SU-DHL-6 (cell line): ENCODE results near the gene NAT8.
"Not testable (repeated sequence)": the region's sequence is repeated elsewhere in the genome, so short reads cannot be mapped to it uniquely, and the experiment has no call there.

Source experiments
- H2AFZ ChIP-seq: fragments of 200-600 bp; sonication (generic); 2 replicates; pipeline ENCODE4 v1.6.1; 2014; ENCODE audit warnings: low read depth, mild to moderate bottlenecking, moderate library complexity, mixed read lengths, antibody characterized with exemption, low read length; ENCODE audit not compliant: severe bottlenecking
- H3F3A ChIP-seq: fragments of 200-600 bp; shearing (Covaris generic); 2 replicates; pipeline ENCODE4 v1.6.0; 2016; ENCODE audit warnings: antibody characterized with exemption, mild to moderate bottlenecking; ENCODE audit not compliant: insufficient read depth
- H3K27ac ChIP-seq: fragments of 200-600 bp; sonication (generic); 2 replicates; pipeline ENCODE4 v1.5.1; 2016; ENCODE audit warnings: low read depth, mild to moderate bottlenecking, low read length, moderate library complexity, mixed read lengths
- H3K27me3 ChIP-seq: fragments of 200-600 bp; sonication (generic), shearing (Covaris generic); 2 replicates; pipeline ENCODE4 v1.6.0; 2014; ENCODE audit warnings: mild to moderate bottlenecking, low read length
- H3K36me3 ChIP-seq: fragments of 200-600 bp; sonication (generic); 2 replicates; pipeline ENCODE4 v1.6.1; 2014; ENCODE audit warnings: mild to moderate bottlenecking, low read length, mixed read lengths
- H3K4me2 ChIP-seq: fragments of 300-600, 200-600 bp; shearing (Covaris generic), sonication (generic); 2 replicates; pipeline ENCODE4 v1.6.0; 2014; ENCODE audit warnings: low read length, low read depth, mild to moderate bottlenecking; ENCODE audit not compliant: poor library complexity, severe bottlenecking
- H3K4me3 ChIP-seq: fragments of 200-600 bp; sonication (generic); 2 replicates; pipeline ENCODE4 v1.5.1; 2014; ENCODE audit warnings: antibody characterized with exemption, low read length, mild to moderate bottlenecking, mixed read lengths; ENCODE audit not compliant: insufficient read depth, poor library complexity, severe bottlenecking
- H3K79me2 ChIP-seq: fragments of 200-600 bp; sonication (generic); 2 replicates; pipeline ENCODE4 v1.6.1; 2014; ENCODE audit warnings: mild to moderate bottlenecking, low read length, moderate library complexity; ENCODE audit not compliant: insufficient read depth
- H3K9ac ChIP-seq: fragments of 200-600 bp; sonication (generic); 2 replicates; pipeline ENCODE4 v1.7.0; 2014; ENCODE audit warnings: mild to moderate bottlenecking, low read length
- H3K9me2 ChIP-seq: fragments of 200-600 bp; sonication (generic); replicated peaks from 2 replicates; pipeline ENCODE4 v1.6.1; 2014; ENCODE audit warnings: low read length; ENCODE audit not compliant: insufficient read depth
- H3K9me3 ChIP-seq: fragments of 200-600 bp; sonication (generic); 2 replicates; pipeline ENCODE4 v1.6.1; 2014; ENCODE audit warnings: low read length, mixed read lengths; ENCODE audit not compliant: insufficient read depth
- H4K20me1 ChIP-seq: fragments of 200-600 bp; sonication (generic); 2 replicates; pipeline ENCODE4 v1.6.1; 2014; ENCODE audit warnings: low read depth, mild to moderate bottlenecking, antibody characterized with exemption, low read length, moderate library complexity, mixed read lengths
- CTCF ChIP-seq: fragments of 200-600 bp; sonication (generic); IDR thresholded peaks from one replicate; pipeline ENCODE4 v1.5.1; 2017; ENCODE audit warnings: antibody characterized with exemption, mild to moderate bottlenecking, low read length, moderate library complexity; ENCODE audit not compliant: insufficient read depth, poor library complexity, severe bottlenecking
- EZH2phosphoT487 ChIP-seq: fragments of 200-600 bp; sonication (generic), shearing (Covaris generic); conservative IDR thresholded peaks from 2 replicates; pipeline ENCODE4 v1.6.1; 2018; ENCODE audit warnings: mild to moderate bottlenecking, antibody characterized with exemption, low read length, moderate library complexity, mixed read lengths

The NAT8 gene

GRCh38 chr2:73638429-73638828 lies 3.8 kb downstream of the NAT8 start:
- H4K20me1 ChIP-seq = no peaks in the 10 kb centered on the region
- H3K9me2 ChIP-seq = no peaks in the 10 kb centered on the region
- no peak overlapping the region for H3K4me3 ChIP-seq
- H3F3A ChIP-seq = no peaks in the 10 kb centered on the region
- no peak overlapping the region for H3K9ac ChIP-seq
- H3K27me3 ChIP-seq = no peaks in the 10 kb centered on the region
- TF ChIP-seq CTCF = no peak
- no peak for TF ChIP-seq EZH2phosphoT487
- H3K27ac ChIP-seq = no peak overlapping the region
- no peak overlapping the region for H2AFZ ChIP-seq
- peaks cover 13% of the 10 kb centered on the region; the same call in 1 of the 2 replicates for H3K9me3 ChIP-seq
- no peaks in the 10 kb centered on the region for H3K79me2 ChIP-seq
- no peaks in the 10 kb centered on the region for H3K36me3 ChIP-seq
- H3K4me2 ChIP-seq = no peak overlapping the region

DNA sequence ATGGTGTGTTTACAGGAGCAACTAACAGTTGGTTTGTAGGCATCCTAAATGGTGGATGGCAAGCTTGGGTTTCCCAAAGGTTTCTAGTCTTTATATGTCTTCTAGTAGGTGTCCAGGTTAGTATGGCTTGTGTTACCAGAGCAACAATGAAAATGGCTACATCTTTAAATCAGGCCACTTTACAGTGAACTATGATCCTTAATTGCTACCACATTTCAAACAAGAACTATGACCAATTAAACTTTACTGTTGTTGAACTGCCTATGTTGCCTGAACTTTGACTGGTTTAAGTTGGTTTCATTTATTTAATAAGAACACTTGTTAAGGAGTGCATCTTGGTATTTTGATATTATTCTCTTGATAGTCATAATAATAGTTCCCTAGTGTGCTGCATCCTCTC lies 5.2 kb downstream of the NAT8 start:
- not testable (repeated sequence) for H3K79me2 ChIP-seq, H3K27ac ChIP-seq, H3F3A ChIP-seq, H3K9me2 ChIP-seq, H3K4me2 ChIP-seq, H3K27me3 ChIP-seq, H3K9ac ChIP-seq, H2AFZ ChIP-seq, H3K36me3 ChIP-seq, H4K20me1 ChIP-seq, H3K4me3 ChIP-seq
- H3K9me3 ChIP-seq = peaks cover 13% of the 10 kb centered on the region; the same call in 1 of the 2 replicates

DNA sequence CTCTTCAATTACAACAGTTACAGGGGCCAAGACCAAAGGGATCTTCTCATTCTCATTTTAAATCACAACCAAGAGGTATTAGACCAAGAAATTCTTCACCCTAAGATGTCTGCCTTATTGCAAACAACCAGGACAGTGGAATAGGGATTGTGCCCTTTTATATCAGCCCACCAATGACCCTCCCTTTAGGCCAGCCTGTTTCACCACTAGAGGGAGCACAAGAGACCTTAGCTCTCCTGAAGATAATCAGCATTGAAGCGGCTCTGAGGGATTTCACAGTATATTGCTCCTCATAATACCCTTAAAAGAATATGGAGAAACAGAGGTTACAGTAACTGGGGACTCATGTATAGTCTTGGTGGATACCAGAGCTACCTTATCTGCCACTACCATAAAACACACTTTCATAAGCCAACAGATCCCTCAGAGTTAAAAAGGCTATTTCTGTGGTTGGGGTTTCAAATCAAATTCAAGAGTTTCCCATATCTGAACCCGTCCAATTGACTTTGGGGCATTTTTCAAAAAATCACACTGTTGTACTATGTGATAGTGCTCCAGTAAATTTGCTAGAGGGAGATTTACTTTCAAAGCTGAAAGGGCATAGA lies 11.5 kb downstream of the NAT8 start:
- not testable (repeated sequence) for H3K9ac ChIP-seq, H3F3A ChIP-seq, H3K4me2 ChIP-seq, H4K20me1 ChIP-seq, H3K4me3 ChIP-seq, H3K27ac ChIP-seq, H3K36me3 ChIP-seq, H3K9me2 ChIP-seq, H3K79me2 ChIP-seq, H3K27me3 ChIP-seq, H3K9me3 ChIP-seq, H2AFZ ChIP-seq
- peak; percentile 65 for TF ChIP-seq CTCF

DNA sequence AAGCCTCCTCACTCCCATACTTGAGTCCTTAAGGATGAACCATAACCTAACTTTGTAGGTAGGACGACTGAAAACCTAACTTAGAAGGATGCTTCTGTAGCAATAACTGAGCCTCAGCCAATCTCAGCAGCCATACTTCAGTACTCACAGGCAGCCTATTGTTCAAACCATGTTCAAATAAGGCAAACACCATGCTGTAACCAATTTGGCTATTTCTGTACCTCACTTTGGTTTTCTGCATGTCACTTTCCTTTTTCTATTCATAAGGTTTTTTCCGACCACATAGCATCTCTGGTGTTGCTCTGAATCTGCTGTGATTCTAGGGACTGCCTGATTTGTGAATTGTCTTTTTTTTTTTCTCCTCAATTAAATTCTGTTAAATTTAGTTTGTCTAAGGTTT lies 13.7 kb downstream of the NAT8 start:
- H3K27me3 ChIP-seq, H3K4me3 ChIP-seq, H4K20me1 ChIP-seq, H3K9me3 ChIP-seq, H3K9me2 ChIP-seq, H3F3A ChIP-seq, H3K36me3 ChIP-seq, H3K27ac ChIP-seq, H3K4me2 ChIP-seq, H3K9ac ChIP-seq, H2AFZ ChIP-seq, H3K79me2 ChIP-seq: not testable (repeated sequence)

GRCh38 chr2:73626237-73626636 lies 16.0 kb downstream of the NAT8 start:
- H3K79me2 ChIP-seq, H3K4me3 ChIP-seq, H3K27ac ChIP-seq, H3K9ac ChIP-seq, H3K36me3 ChIP-seq, H3F3A ChIP-seq, H3K4me2 ChIP-seq, H4K20me1 ChIP-seq, H3K9me3 ChIP-seq, H2AFZ ChIP-seq, H3K9me2 ChIP-seq, H3K27me3 ChIP-seq: not testable (repeated sequence)

- not testable (repeated sequence) for H3K79me2 ChIP-seq, H2AFZ ChIP-seq, H3K36me3 ChIP-seq, H3K4me2 ChIP-seq, H3K4me3 ChIP-seq, H3F3A ChIP-seq, H3K27me3 ChIP-seq, H3K9me2 ChIP-seq, H3K9ac ChIP-seq, H3K9me3 ChIP-seq, H3K27ac ChIP-seq, H4K20me1 ChIP-seq
Observed at GRCh38 chr2:73624625-73625024, 17.6 kb downstream of the NAT8 start.

DNA sequence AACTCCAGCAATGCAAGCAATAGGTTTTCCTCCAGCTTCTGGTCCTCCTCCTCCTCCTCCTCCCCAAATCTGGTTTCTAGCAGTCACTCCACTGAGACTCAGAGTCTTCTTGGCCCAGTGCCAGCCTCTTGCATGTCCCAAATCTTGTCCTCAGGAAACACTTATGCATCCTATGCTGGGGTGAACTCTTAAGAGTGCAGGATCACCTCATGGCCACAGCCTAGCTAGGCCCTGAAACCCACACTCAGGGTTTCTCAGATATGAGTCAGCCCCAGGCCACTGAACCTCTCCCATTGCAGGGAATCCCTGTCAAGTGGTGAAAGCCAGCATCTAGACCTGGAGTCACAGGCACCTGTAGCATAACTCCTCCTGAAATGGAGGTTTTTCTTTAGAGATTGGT lies 18.2 kb downstream of the NAT8 start:
- not testable (repeated sequence) for H4K20me1 ChIP-seq, H3K4me2 ChIP-seq, H3K79me2 ChIP-seq, H3K27ac ChIP-seq, H3F3A ChIP-seq, H2AFZ ChIP-seq, H3K9me2 ChIP-seq, H3K9ac ChIP-seq, H3K4me3 ChIP-seq, H3K36me3 ChIP-seq, H3K27me3 ChIP-seq, H3K9me3 ChIP-seq
